Lower lobe of right lung (tissue), 2 donors: ENCODE measurements around the gene CCDC50. TPM values are rescaled to one million over a fixed set of nuclear protein-coding genes. Genes with fewer than 3 reads are reported as not detected.

Experiments used
- ATAC-seq, 2 donors: fragments of 200-7000 bp; cut with Tn5 transposase; one replicate each; pipeline ENCODE4 v1.9.1; 2020 to 2022; ENCODE audit warnings: mild to moderate bottlenecking in 2 of 2, moderate library complexity in 2 of 2
- DNase-seq: peaks from one replicate; pipeline ENCODE4 v3.0.0-alpha.2; 2020
- H3K27ac ChIP-seq: fragments of 200-600 bp; one replicate; pipeline ENCODE4 v1.8.0; 2022
- H3K27me3 ChIP-seq: fragments of 200-600 bp; one replicate; pipeline ENCODE4 v1.8.0; 2022; ENCODE audit warnings: low read depth
- H3K36me3 ChIP-seq: fragments of 200-600 bp; one replicate; pipeline ENCODE4 v1.8.0; 2022; ENCODE audit warnings: mild to moderate bottlenecking
- H3K4me1 ChIP-seq: fragments of 200-600 bp; one replicate; pipeline ENCODE4 v1.8.0; 2022
- H3K4me3 ChIP-seq: fragments of 200-600 bp; one replicate; pipeline ENCODE4 v1.8.0; 2022; ENCODE audit warnings: mild to moderate bottlenecking
- H3K9me3 ChIP-seq: fragments of 200-600 bp; one replicate; pipeline ENCODE4 v1.8.0; 2022
- CTCF ChIP-seq: fragments of 200-600 bp; IDR thresholded peaks from one replicate; pipeline ENCODE4 v1.8.0; 2022; ENCODE audit warnings: antibody characterized with exemption, mild to moderate bottlenecking
- intact Hi-C: fragments of 100-400 bp; cut with DNase I; formaldehyde crosslinking; loops from one replicate; pipeline ENCODE4 v1.11.0; 2022
- total RNA-seq: library from RNA; stranded (reverse); fragmentation: NEBNext Ultra II Directional; extraction: Animal tissue kit (Norgen Biotek cat#: 25700); gene quantifications from one replicate; pipeline ENCODE4 v1.2.1, GENCODE V29; 2021
- donor health status: DM: no; HTN: yes; CAD: no; lungs with severe emphysema.

Gene CCDC50
- total RNA-seq, 1 donor from 2014 or later = 66.5 TPM

- H3K4me1 ChIP-seq = peaks cover 64% of the 10 kb centered on the region
- no peak for TF ChIP-seq CTCF
- intact Hi-C loops = no loop called here
These were observed 7.6 kb downstream of the CCDC50 start for GRCh38 chr3:191336833-191337232.

GRCh38 chr3:191338177-191338488, 8.9 kb downstream of the CCDC50 start:
- Histone ChIP-seq H3K4me3 (no peak overlapping the region), H3K27ac (no peak overlapping the region), H3K9me3 (no peaks in the 10 kb centered on the region), H3K4me1 (peaks cover 64% of the 10 kb centered on the region), H3K36me3 (no peaks in the 10 kb centered on the region), H3K27me3 (no peaks in the 10 kb centered on the region)
- TF ChIP-seq CTCF = no peak
- intact Hi-C loops = no loop called here
- DNase-seq = no peak
- ATAC-seq = no peak

More at GRCh38 chr3:191336833-191337232, 7.6 kb downstream of the CCDC50 start:
- DNase-seq = no peak
- Histone ChIP-seq H3K9me3 (no peaks in the 10 kb centered on the region), H3K27ac (no peak overlapping the region), H3K27me3 (no peaks in the 10 kb centered on the region), H3K36me3 (no peaks in the 10 kb centered on the region), H3K4me3 (no peak overlapping the region)
- no peak for ATAC-seq

- H3K4me3 ChIP-seq = no peak overlapping the region
- H3K27me3 ChIP-seq = no peaks in the 10 kb centered on the region
- no peaks in the 10 kb centered on the region for H3K9me3 ChIP-seq
- ATAC-seq (no peak), DNase-seq (no peak)
- H3K36me3 ChIP-seq = no peaks in the 10 kb centered on the region
- intact Hi-C loops = no loop called here
- H3K27ac ChIP-seq = no peak overlapping the region
- peaks cover 65% of the 10 kb centered on the region for H3K4me1 ChIP-seq
- TF ChIP-seq CTCF = no peak
These were observed 10.2 kb downstream of the CCDC50 start for GRCh38 chr3:191339316-191339917.

GRCh38 chr3:191340351-191340750, 11.2 kb downstream of the CCDC50 start:
- intact Hi-C loops = no loop called here
- H3K4me1 ChIP-seq = peaks cover 60% of the 10 kb centered on the region
- no peaks in the 10 kb centered on the region for H3K27me3 ChIP-seq
- H3K27ac ChIP-seq = no peak overlapping the region
- no peak for DNase-seq
- no peak for ATAC-seq
- H3K36me3 ChIP-seq = no peaks in the 10 kb centered on the region
- no peak for TF ChIP-seq CTCF
- no peak overlapping the region for H3K4me3 ChIP-seq
- no peaks in the 10 kb centered on the region for H3K9me3 ChIP-seq

GRCh38 chr3:191340966-191341365, 11.8 kb downstream of the CCDC50 start:
- H3K27me3 ChIP-seq = no peaks in the 10 kb centered on the region
- no peak overlapping the region for H3K27ac ChIP-seq
- no peaks in the 10 kb centered on the region for H3K9me3 ChIP-seq
- no peaks in the 10 kb centered on the region for H3K36me3 ChIP-seq
- DNase-seq (no peak), ATAC-seq (no peak)
- no peak for TF ChIP-seq CTCF
- intact Hi-C loops = no loop called here
- H3K4me1 ChIP-seq = peaks cover 60% of the 10 kb centered on the region
- H3K4me3 ChIP-seq = no peak overlapping the region

- ATAC-seq (no peak), DNase-seq (no peak)
- intact Hi-C loops = no loop called here
- no peak overlapping the region for H3K4me3 ChIP-seq
- TF ChIP-seq CTCF = no peak
- no peaks in the 10 kb centered on the region for H3K9me3 ChIP-seq
- no peaks in the 10 kb centered on the region for H3K27me3 ChIP-seq
- no peak overlapping the region for H3K27ac ChIP-seq
- H3K4me1 ChIP-seq = peaks cover 60% of the 10 kb centered on the region
- no peaks in the 10 kb centered on the region for H3K36me3 ChIP-seq
These were observed 12.8 kb downstream of the CCDC50 start for GRCh38 chr3:191342006-191342405.
